ENCODE results near the gene SH3PXD2B. TPM values are rescaled to one million over a fixed set of nuclear protein-coding genes. Genes with fewer than 3 reads are reported as not detected.
"Not testable (repeated sequence)": the region's sequence is repeated elsewhere in the genome, so short reads cannot be mapped to it uniquely, and the experiment has no call there.

SH3PXD2B gene
- total RNA-seq, 1 donor: 1.3 TPM

DNA sequence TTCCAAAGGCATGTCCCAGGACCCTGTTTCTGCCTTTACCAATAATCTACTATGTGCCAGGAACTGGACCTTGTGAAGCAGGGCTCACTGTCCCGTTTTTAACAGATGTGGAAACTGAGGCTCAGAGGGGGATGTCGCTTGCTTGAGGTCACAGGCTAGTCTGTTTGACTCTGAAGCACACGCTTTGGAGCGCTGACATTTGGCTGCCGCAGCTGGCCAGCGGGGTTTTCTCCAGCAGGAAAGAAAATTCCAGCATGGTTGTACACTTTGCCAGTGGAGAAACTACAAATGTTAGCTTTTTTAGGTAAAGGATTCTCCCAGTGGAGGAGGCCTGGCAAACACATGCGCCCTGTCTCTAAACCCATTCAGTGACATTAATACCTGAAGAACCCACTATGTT is 50.5 kb downstream of the SH3PXD2B start:
- DNase-seq (ENCODE audit: low read depth in 2 of 3, low spot score in 2 of 3): no peak

GRCh38 chr5:172403189-172403796 is 51.0 kb downstream of the SH3PXD2B start:
- no peak for DNase-seq (ENCODE audit: low read depth in 2 of 3, low spot score in 2 of 3)

- DNase-seq (ENCODE audit: low read depth in 2 of 3, low spot score in 2 of 3): no peak
Measured at GRCh38 chr5:172402531-172403188, 51.7 kb downstream of the SH3PXD2B start.

GRCh38 chr5:172402031-172402430 is 52.3 kb downstream of the SH3PXD2B start:
- not testable (repeated sequence) for DNase-seq (ENCODE audit: low read depth in 2 of 3, low spot score in 2 of 3)

DNA sequence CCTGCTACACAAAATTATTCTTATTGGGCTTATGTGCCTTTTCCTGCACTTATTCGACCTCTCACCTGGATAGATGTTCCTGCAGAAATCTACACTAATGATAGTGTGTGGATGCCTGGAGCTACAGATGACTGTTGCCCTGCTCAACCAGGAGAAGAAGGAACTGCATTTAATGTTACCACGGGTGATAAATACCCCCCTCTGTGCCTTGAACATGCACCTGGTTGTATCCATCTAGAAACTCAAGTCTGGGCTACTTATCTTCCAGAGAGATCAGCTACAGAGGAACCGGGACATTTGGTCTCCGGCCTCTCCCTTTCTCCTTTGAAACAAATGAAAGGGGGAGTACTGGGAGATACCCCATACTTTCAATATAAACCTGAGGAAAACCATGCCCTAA is 54.5 kb downstream of the SH3PXD2B start:
- no peak for DNase-seq (ENCODE audit: low read depth in 2 of 3, low spot score in 2 of 3)

DNA sequence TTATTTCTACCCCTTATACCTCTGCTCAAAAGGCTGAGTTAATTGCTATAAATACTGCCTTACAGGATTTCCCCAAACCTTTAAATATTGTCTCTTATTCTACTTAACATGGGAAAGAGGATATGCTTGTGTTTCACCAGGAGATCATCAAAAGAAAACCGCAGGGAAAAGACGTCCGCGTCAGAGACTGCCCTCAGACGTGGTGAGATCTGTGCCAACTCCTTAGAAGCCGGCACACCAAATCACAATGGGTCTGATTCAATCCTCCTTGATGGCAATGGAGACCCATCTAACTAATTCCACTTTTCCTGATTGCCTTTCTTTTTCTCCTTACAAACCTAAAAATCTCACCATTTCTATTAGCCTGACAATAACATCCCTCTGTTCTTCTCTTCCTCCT is 55.0 kb downstream of the SH3PXD2B start:
- no peak for DNase-seq (ENCODE audit: low read depth in 2 of 3, low spot score in 2 of 3)

DNA sequence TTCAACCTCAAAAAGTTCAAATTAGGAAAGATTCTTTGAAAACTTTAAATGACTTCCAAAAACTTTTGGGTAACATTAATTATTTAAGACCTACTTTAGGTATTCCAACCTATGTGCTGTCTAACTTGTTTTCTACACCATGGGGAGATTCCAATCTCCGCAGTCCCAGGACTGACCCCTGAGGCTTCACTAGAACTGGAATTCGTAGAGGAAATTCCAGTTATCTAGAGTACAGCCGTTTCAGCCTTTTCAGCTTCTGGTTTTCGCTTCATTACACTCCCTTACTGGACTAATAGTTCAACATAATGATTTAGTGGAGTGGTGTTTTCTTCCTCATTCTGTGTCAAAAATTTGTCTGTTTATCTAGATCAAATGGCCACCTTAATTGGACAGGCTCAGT is 55.7 kb downstream of the SH3PXD2B start:
- DNase-seq (ENCODE audit: low read depth in 2 of 3, low spot score in 2 of 3): not testable (repeated sequence)

DNA sequence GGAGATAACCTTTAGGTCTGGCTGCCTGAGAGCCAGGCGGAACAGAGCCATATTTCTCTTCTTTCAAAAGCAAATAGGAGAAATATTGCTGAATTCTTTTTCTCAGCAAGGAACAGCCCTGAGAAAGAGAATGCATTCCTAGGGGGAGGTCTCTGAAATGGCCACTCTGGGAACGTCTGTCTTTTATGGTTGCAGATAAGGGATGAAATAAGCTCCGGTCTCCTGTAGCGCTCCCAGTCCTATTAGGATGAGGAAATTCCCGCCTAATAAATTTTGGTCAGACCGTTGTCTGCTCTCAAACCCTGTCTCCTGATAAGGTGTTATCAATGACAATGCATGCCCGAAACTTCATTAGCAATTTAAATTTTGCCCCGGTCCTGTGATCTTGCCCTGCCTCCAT is 57.3 kb downstream of the SH3PXD2B start:
- DNase-seq (ENCODE audit: low read depth in 2 of 3, low spot score in 2 of 3): not testable (repeated sequence)

GRCh38 chr5:172396220-172396619 is 58.1 kb downstream of the SH3PXD2B start:
- no peak for DNase-seq (ENCODE audit: low read depth in 2 of 3, low spot score in 2 of 3)

GRCh38 chr5:172395483-172395882 is 58.8 kb downstream of the SH3PXD2B start:
- peak in 2 of 3 donors; percentile 37 to 47 for DNase-seq (ENCODE audit: low read depth in 2 of 3, low spot score in 2 of 3)

- no peak for DNase-seq (ENCODE audit: low read depth in 2 of 3, low spot score in 2 of 3)
Measured at GRCh38 chr5:172389578-172390112, 64.7 kb downstream of the SH3PXD2B start.

GRCh38 chr5:172388246-172388733 is 66.0 kb downstream of the SH3PXD2B start:
- DNase-seq (ENCODE audit: low read depth in 2 of 3, low spot score in 2 of 3): no peak

GRCh38 chr5:172385707-172386106 is 68.6 kb downstream of the SH3PXD2B start:
- no peak for DNase-seq (ENCODE audit: low read depth in 2 of 3, low spot score in 2 of 3)

DNA sequence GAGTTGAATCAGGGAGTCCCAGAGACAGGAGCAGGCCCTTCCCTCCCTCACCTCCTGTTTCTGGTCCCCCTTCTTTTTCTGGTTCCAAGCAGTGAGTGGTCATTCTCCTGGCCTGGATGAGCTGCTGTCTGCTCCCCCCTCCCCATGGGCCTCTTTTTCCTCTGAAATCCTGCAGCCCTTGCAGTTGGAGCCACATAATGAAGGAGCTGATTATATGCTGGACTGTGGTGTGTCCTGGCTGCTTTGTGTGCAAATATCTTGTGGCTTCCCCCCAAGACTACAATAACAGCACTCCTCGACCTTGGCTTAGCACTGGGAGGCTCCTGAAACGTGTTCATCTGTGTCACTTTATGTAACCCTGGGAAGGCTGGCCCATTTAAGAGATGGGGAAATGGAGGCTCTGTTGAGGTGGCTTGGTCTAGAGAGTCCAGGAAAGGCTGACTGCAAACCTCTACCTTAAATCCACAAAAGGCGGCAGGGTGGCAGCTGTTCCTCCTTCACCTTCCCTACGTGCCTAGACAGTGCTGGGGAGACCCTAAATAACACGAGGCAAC is 69.2 kb downstream of the SH3PXD2B start:
- DNase-seq (ENCODE audit: low read depth in 2 of 3, low spot score in 2 of 3): no peak

- no peak for DNase-seq (ENCODE audit: low read depth in 2 of 3, low spot score in 2 of 3)
Measured at GRCh38 chr5:172383191-172383802, 71.0 kb downstream of the SH3PXD2B start.

- no peak for DNase-seq (ENCODE audit: low read depth in 2 of 3, low spot score in 2 of 3)
Measured at GRCh38 chr5:172380987-172381643, 73.2 kb downstream of the SH3PXD2B start.

GRCh38 chr5:172380301-172380986 is 73.9 kb downstream of the SH3PXD2B start:
- DNase-seq (ENCODE audit: low read depth in 2 of 3, low spot score in 2 of 3): no peak

DNA sequence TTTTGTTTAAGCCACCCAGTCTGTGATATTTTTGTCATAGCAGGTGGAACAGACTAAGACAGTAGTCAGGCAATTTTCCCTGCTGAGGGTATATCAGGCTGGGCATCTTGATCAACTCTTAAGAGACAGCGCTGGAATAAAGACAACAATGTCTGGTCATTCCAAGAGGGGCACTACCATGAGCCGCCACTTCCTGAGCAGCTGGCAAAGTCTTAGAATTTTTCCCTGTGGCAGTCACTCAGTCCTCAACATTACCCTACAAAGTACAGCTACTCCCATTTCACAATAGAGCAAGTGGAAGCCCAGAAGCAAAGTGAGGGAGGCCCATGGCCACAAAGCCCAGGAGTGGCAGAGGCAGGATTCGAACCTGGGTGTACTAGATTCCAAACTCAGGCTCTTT is 74.8 kb downstream of the SH3PXD2B start:
- no peak for DNase-seq (ENCODE audit: low read depth in 2 of 3, low spot score in 2 of 3)

DNA sequence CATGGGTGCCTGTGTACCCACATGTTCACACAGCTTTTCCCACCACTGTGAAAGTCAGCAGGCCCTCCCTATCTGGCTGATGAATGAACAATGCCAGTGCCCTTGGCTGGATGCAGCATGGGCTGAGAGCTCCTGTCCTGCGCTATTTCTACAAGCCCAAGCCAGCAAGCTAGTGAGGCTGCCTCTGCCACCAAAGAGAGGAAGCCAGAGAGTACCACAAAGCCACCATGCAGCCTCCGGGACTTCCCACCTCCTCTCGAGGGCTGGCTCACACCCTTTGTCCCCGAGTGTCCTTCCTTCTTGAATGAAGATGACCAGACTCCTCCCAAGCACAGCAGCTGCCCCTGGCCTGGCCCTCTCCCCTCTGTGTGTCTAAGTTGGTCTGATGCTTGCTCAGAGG is 76.5 kb downstream of the SH3PXD2B start:
- DNase-seq (ENCODE audit: low read depth in 2 of 3, low spot score in 2 of 3): peak in 1 of 3 donors; percentile 42

DNA sequence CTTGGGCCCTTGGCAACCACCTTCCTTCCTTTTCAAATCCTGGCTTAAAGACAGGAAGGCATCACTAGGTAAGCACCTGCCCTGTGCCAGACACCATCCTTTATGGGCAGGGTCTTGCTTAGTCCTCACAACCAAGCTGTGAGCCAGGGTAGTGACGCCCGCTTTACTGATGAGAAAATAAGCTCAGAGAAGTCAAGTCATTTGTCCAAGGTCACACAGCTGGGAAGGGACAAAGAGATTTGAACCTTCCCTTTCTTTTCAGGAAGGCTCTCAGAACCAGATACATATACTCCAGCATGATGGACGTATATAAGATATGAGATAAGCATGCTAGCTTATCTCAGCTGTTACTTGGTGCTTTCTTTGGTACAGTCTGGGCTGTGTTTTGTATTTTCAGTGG is 76.9 kb downstream of the SH3PXD2B start:
- DNase-seq (ENCODE audit: low read depth in 2 of 3, low spot score in 2 of 3): no peak

All from hematopoietic multipotent progenitor cell (in vitro differentiated cells).